Esophagus (tissue), 2 donors: Measurements from ENCODE around the gene TMC5. TPM values are rescaled to one million over a fixed set of nuclear protein-coding genes. Genes with fewer than 3 reads are reported as not detected.

ENCODE experiments used
- H3K27ac ChIP-seq, 2 donors: one replicate each; pipeline ENCODE4 v1.5.1; 2013; ENCODE audit warnings: low read depth in 2 of 2, mild to moderate bottlenecking in 2 of 2, inconsistent platforms in 1 of 2, low read length in 1 of 2, moderate library complexity in 1 of 2
- H3K27me3 ChIP-seq, 2 donors: one replicate each; pipeline ENCODE4 v1.6.1; 2013; ENCODE audit warnings: low read length in 2 of 2, control low read depth in 1 of 2, mild to moderate bottlenecking in 1 of 2; ENCODE audit not compliant: insufficient read depth in 2 of 2, control insufficient read depth in 1 of 2
- H3K36me3 ChIP-seq, 2 donors: one replicate each; pipeline ENCODE4 v1.6.1; 2013; ENCODE audit warnings: low read length in 1 of 2; ENCODE audit not compliant: control insufficient read depth in 2 of 2, insufficient read depth in 2 of 2
- H3K4me1 ChIP-seq, 2 donors: one replicate each; pipeline ENCODE4 v1.6.1; 2013; ENCODE audit warnings: low read length in 1 of 2; ENCODE audit not compliant: control insufficient read depth in 2 of 2, insufficient read depth in 2 of 2
- H3K4me3 ChIP-seq, 2 donors: one replicate each; pipeline ENCODE4 v1.5.1; 2013; ENCODE audit warnings: low read length in 2 of 2, mild to moderate bottlenecking in 2 of 2, low read depth in 1 of 2, moderate library complexity in 1 of 2
- H3K9me3 ChIP-seq, 2 donors: one replicate each; pipeline ENCODE4 v1.6.1; 2013; ENCODE audit warnings: mild to moderate bottlenecking in 2 of 2, low read depth in 1 of 2, low read length in 1 of 2, moderate library complexity in 1 of 2; ENCODE audit not compliant: control insufficient read depth in 2 of 2, insufficient read depth in 1 of 2
- WGBS, 2 donors: extraction: QIAGEN DNeasy Blood & Tissue Kit; methylation state at CpG; one replicate each; pipeline ENCODE4 v1.1.7; 2013; 5-methylcytosine and 5-hydroxymethylcytosine counted together
- polyA plus RNA-seq, 2 donors: library from polyadenylated mRNA; stranded (reverse); fragments of 200-250 nt; gene quantifications; one replicate each; pipeline ENCODE4 v1.2.3, GENCODE V29; 2013
- donor health status: healthy with polysubstance abuse.
- donor health status: Bipolar disorder and iron deficiency.

Gene TMC5
- polyA plus RNA-seq, 2 donors, result 0.18 to 0.42 TPM

GRCh38 chr16:19424478-19424877 lies 6.8 kb downstream of the TMC5 start:
- 85 to 95% methylated on average over 8 of the region's 8 CpGs for WGBS, 2 donors
- H3K4me3 ChIP-seq, result no peak overlapping the region
- H3K27ac ChIP-seq, result no peak overlapping the region
- no peaks in the 10 kb centered on the region for H3K9me3 ChIP-seq
- no peaks in the 10 kb centered on the region for H3K27me3 ChIP-seq
- no peaks in the 10 kb centered on the region for H3K4me1 ChIP-seq
- H3K36me3 ChIP-seq, result no peaks in the 10 kb centered on the region

- 82 to 92% methylated on average over 3 of the region's 3 CpGs for WGBS, 2 donors
- H3K27ac ChIP-seq, result no peak overlapping the region
- no peaks in the 10 kb centered on the region for H3K27me3 ChIP-seq
- no peaks in the 10 kb centered on the region for H3K36me3 ChIP-seq
- H3K4me1 ChIP-seq, result no peaks in the 10 kb centered on the region
- no peaks in the 10 kb centered on the region for H3K9me3 ChIP-seq
- H3K4me3 ChIP-seq, result no peak overlapping the region
Observed at GRCh38 chr16:19430345-19430744, 12.7 kb downstream of the TMC5 start.

- Histone ChIP-seq H3K4me1 (no peaks in the 10 kb centered on the region), H3K27ac (peak overlapping the region; percentile 60 to 72), H3K36me3 (no peaks in the 10 kb centered on the region), H3K9me3 (no peaks in the 10 kb centered on the region), H3K4me3 (no peak overlapping the region), H3K27me3 (no peaks in the 10 kb centered on the region)
- 60 to 67% methylated on average over 6 of the region's 6 CpGs for WGBS, 2 donors
Observed at GRCh38 chr16:19431636-19432340, 14.1 kb downstream of the TMC5 start.

DNA sequence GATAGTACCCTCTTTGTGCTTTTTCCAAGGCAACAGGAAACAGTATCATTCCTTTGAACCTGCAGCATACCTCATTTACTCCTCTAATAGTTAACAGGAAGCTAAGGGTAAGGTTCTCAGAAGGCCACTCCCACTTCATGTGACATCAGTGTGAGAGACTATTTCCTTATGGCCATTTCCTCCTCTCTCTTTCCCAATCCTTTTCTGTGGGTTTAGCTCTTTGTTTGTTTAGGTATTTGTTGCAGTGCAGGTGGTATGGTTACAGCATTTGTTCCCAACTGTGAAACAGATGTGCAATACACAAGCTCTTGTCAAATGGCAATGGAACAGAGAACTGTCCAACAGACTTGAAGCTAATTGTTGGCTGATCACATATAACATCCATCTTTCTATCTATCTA lies 14.7 kb downstream of the TMC5 start:
- Histone ChIP-seq H3K27me3 (no peaks in the 10 kb centered on the region), H3K4me1 (no peaks in the 10 kb centered on the region), H3K9me3 (no peaks in the 10 kb centered on the region), H3K36me3 (no peaks in the 10 kb centered on the region), H3K27ac (no peak overlapping the region), H3K4me3 (no peak overlapping the region)

DNA sequence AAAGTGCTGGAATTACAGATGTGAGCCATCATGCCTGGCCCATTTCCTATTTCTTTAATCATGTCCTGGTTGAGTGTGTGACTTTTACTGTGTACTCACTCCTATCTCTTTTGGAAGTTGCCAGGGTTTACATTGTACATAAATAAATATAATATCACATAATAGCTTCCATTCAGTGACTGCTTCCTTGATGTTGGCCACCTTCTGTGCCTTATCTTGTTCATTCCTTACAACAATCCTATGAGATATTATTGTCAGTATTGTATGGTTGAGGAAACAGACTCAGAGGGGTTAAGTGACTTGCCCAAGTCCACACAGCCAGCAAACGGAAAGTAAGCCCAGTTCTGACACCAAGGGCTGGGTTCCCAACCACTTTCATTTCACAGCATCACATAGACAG lies 16.9 kb downstream of the TMC5 start:
- H3K9me3 ChIP-seq, result no peaks in the 10 kb centered on the region
- WGBS, 2 donors, result 47 to 59% methylated on average over 1 of the region's 1 CpG
- H3K4me1 ChIP-seq, result no peaks in the 10 kb centered on the region
- no peaks in the 10 kb centered on the region for H3K27me3 ChIP-seq
- no peaks in the 10 kb centered on the region for H3K36me3 ChIP-seq
- no peak overlapping the region for H3K27ac ChIP-seq
- no peak overlapping the region for H3K4me3 ChIP-seq

DNA sequence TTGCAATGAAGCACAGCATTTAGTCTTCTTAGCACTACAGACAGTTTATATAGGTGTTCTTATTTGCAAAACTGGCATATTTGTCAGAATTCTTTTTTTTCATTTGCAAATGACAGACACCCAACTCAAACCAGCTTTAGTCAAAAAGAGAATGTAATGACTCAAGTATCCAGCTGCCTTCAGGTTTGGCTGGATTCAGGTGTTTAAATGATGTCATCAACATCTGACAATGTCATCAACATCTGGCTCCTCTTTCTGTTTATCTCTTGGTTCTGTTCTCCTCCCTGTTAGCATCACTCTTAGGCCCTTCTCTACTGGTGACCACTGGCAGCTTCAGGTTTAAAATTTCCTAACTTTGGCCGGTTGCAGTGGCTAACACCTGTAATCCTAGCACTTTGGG lies 18.9 kb downstream of the TMC5 start:
- Histone ChIP-seq H3K9me3 (no peaks in the 10 kb centered on the region), H3K27ac (no peak overlapping the region), H3K36me3 (no peaks in the 10 kb centered on the region), H3K27me3 (no peaks in the 10 kb centered on the region), H3K4me1 (no peaks in the 10 kb centered on the region), H3K4me3 (no peak overlapping the region)
- 65 to 80% methylated on average over 1 of the region's 1 CpG for WGBS, 2 donors

GRCh38 chr16:19437280-19437679 lies 19.6 kb downstream of the TMC5 start:
- Histone ChIP-seq H3K4me3 (no peak overlapping the region), H3K36me3 (no peaks in the 10 kb centered on the region), H3K9me3 (no peaks in the 10 kb centered on the region), H3K27me3 (no peaks in the 10 kb centered on the region), H3K27ac (no peak overlapping the region), H3K4me1 (no peaks in the 10 kb centered on the region)
- WGBS, 2 donors, result 27 to 41% methylated on average over 4 of the region's 4 CpGs

- Histone ChIP-seq H3K4me1 (no peaks in the 10 kb centered on the region), H3K27ac (no peak overlapping the region), H3K4me3 (no peak overlapping the region), H3K36me3 (no peaks in the 10 kb centered on the region), H3K9me3 (no peaks in the 10 kb centered on the region), H3K27me3 (no peaks in the 10 kb centered on the region)
- WGBS, 2 donors, result 65 to 82% methylated on average over 1 of the region's 1 CpG
Observed at GRCh38 chr16:19438739-19439138, 21.1 kb downstream of the TMC5 start.

DNA sequence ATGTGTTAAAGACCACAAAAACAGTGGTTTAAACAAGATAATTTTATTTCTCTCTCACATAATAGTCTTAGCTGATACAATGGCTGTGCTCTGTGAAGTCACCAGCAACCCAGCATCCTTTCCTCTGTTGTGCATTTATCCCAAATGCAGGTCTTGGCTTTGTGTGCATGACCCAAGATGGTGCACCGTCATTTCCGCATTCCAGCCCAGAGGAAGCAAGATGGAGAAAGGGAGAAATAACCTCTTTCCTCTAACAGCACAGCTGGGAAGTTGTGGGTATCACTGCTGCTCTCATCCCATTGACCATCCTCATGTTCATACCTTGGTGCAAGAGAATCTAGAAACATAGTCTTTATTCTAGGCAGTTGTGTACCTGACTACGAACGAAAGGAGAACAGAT lies 21.8 kb downstream of the TMC5 start:
- H3K36me3 ChIP-seq, result no peaks in the 10 kb centered on the region
- H3K27ac ChIP-seq, result no peak overlapping the region
- no peaks in the 10 kb centered on the region for H3K27me3 ChIP-seq
- WGBS, 2 donors, result 82 to 92% methylated on average over 4 of the region's 4 CpGs
- H3K4me3 ChIP-seq, result no peak overlapping the region
- H3K4me1 ChIP-seq, result no peaks in the 10 kb centered on the region
- H3K9me3 ChIP-seq, result no peaks in the 10 kb centered on the region

DNA sequence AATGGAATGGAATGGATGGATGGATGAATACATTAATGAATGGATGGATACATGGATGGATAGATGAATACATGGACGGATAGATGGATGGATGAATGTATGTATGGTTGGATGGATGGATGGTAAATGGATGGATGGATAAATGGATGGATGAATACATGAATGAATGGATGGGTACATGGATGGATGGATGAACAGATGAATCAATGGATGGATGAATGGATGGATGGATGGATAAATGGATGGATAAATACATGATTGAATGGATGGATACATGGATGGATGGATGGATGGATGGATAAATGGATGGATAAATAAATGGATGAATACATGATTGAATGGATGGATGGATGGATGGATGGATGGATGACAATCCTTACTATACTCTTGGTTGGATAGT lies 26.0 kb downstream of the TMC5 start:
- no peaks in the 10 kb centered on the region for H3K36me3 ChIP-seq
- no peaks in the 10 kb centered on the region for H3K27me3 ChIP-seq
- WGBS, 2 donors, result 76 to 77% methylated on average over 1 of the region's 1 CpG
- H3K9me3 ChIP-seq, result no peaks in the 10 kb centered on the region
- no peaks in the 10 kb centered on the region for H3K4me1 ChIP-seq
- no peak overlapping the region for H3K4me3 ChIP-seq
- H3K27ac ChIP-seq, result no peak overlapping the region
